SK-N-MC (cell line): ENCODE results near the gene ACAD8.
"Not testable (repeated sequence)": the region's sequence is repeated elsewhere in the genome, so short reads cannot be mapped to it uniquely, and the experiment has no call there.

Experiments
- EZH2 ChIP-seq: fragments of 200-600 bp; sonication (generic); IDR thresholded peaks from one replicate; pipeline ENCODE4 v1.6.1; 2017; ENCODE audit warnings: antibody characterized with exemption
- POLR2AphosphoS5 ChIP-seq: IDR thresholded peaks from 2 replicates; pipeline ENCODE4 v1.6.1; 2012; ENCODE audit warnings: mild to moderate bottlenecking, low read depth, low read length, borderline replicate concordance

GRCh38 chr11:134284349-134284748 lies 31.0 kb downstream of the ACAD8 start:
- not testable (repeated sequence) for TF ChIP-seq EZH2, POLR2AphosphoS5
